Transverse colon (tissue), 4 donors: ENCODE measurements around the gene ADGRB2.

ENCODE experiments used
- POLR2A ChIP-seq: fragments of 450-650 bp; IDR thresholded peaks from one replicate; pipeline ENCODE4 v1.6.1; 2016; ENCODE audit warnings: antibody characterized with exemption, mild to moderate bottlenecking, moderate library complexity
- POLR2AphosphoS5 ChIP-seq, 3 donors: sonication (generic); formaldehyde crosslinking; IDR thresholded peaks; one replicate each; pipeline ENCODE4 v1.6.1; 2016; ENCODE audit warnings: antibody characterized with exemption in 3 of 3
- TF ChIP-seq, protein P1 (sequence below), 5 experiments: fragments of 200-600 bp in 3 of 5; fragments of 450-650 bp in 2 of 5; sonication (generic) in 3 of 5; IDR thresholded peaks; 1 replicate in 2 of 5; 2 replicates in 3 of 5; pipeline ENCODE4 v1.5.1; 2016 to 2017; ENCODE audit warnings: antibody characterized with exemption in 5 of 5, inconsistent platforms in 3 of 5, mild to moderate bottlenecking in 2 of 5, moderate library complexity in 1 of 5

DNA sequence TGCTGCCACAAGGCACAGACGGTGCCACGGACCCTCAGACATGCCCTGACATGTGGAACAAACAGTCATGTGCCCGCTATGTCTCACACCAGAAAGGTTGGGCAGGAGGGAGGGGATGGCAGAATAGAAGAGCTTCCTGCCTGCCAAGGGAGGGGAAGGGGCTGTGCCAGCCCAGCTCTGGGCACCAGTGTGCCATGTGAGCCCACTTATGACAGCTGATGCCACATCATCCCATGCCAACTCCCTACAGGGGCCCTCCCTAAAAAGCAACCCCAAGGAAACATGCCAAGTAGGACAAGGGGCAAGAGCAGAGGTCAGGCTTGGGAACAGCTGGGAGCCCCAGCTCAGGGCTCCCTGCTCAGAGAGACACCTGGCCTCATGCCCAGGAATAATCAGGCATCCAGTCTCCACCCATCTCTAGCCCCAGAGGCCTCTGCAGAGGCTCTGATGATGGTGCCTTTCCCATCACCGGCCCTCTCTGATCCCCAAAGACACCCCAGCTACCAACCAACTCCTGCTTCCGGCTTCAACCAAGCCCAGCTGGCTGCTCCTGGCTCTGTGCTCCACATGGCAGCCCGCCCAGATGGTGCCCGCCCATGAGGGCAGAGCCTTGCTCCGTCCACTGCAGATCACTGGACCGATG, 10.3 kb downstream of the ADGRB2 start:
- TF ChIP-seq POLR2A (no peak), POLR2AphosphoS5 (IDR thresholded peaks at IDR 0.05) (peak in 2 of 3 donors; percentile 36 to 48)
- TF ChIP-seq, protein P1, sequence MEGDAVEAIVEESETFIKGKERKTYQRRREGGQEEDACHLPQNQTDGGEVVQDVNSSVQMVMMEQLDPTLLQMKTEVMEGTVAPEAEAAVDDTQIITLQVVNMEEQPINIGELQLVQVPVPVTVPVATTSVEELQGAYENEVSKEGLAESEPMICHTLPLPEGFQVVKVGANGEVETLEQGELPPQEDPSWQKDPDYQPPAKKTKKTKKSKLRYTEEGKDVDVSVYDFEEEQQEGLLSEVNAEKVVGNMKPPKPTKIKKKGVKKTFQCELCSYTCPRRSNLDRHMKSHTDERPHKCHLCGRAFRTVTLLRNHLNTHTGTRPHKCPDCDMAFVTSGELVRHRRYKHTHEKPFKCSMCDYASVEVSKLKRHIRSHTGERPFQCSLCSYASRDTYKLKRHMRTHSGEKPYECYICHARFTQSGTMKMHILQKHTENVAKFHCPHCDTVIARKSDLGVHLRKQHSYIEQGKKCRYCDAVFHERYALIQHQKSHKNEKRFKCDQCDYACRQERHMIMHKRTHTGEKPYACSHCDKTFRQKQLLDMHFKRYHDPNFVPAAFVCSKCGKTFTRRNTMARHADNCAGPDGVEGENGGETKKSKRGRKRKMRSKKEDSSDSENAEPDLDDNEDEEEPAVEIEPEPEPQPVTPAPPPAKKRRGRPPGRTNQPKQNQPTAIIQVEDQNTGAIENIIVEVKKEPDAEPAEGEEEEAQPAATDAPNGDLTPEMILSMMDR (IDR thresholded peaks at IDR 0.05), result no peak
